Panc1 (cell line): ENCODE data around the gene CDYL.

Experiments used
- CTCF ChIP-seq: fragments of 450-650 bp; IDR thresholded peaks from 2 replicates; pipeline ENCODE4 v1.5.1; 2017; ENCODE audit warnings: mild to moderate bottlenecking
- REST ChIP-seq, 2 experiments: IDR thresholded peaks; 2 replicates each; pipeline ENCODE4 v1.6.1; 2011 to 2012; ENCODE audit warnings: low read depth in 2 of 2, control low read depth in 1 of 2, low read length in 1 of 2, mild to moderate bottlenecking in 1 of 2, moderate library complexity in 1 of 2; ENCODE audit not compliant: insufficient read depth in 1 of 2
- SIN3A ChIP-seq: IDR thresholded peaks from 2 replicates; pipeline ENCODE4 v1.6.1; 2012; ENCODE audit warnings: low read depth, mild to moderate bottlenecking, low read length, moderate library complexity, borderline replicate concordance; ENCODE audit not compliant: insufficient read depth

- no peak for TF ChIP-seq CTCF
- TF ChIP-seq REST (IDR thresholded peaks at IDR 0.05; ENCODE audit: insufficient read depth in 1 of 2, low read depth in 2 of 2, low read length in 1 of 2): no peak
- TF ChIP-seq SIN3A: no peak
These were observed 168.1 kb downstream of the CDYL start for GRCh38 chr6:4944325-4944724.
